CD14-positive monocyte (primary cell): Measurements from ENCODE around the gene ZNF365. TPM values are rescaled to one million over a fixed set of nuclear protein-coding genes. Genes with fewer than 3 reads are reported as not detected.

Experiments used
- DNase-seq, 3 donors: peaks; one replicate each; pipeline ENCODE4 v3.0.0-alpha.2; 2011 to 2022
- H2AFZ ChIP-seq: 2 replicates; pipeline ENCODE4 v1.6.0; 2012; ENCODE audit warnings: mild to moderate bottlenecking, low read depth, low read length, inconsistent platforms; ENCODE audit not compliant: insufficient read depth, poor library complexity, severe bottlenecking
- H3K27ac ChIP-seq, 2 donors: 1 replicate in 1 of 2; 2 replicates in 1 of 2; pipeline ENCODE4 v1.5.1; 2012 to 2013; ENCODE audit warnings: low read length in 2 of 2, control low read depth in 1 of 2, inconsistent platforms in 1 of 2, low read depth in 1 of 2, mild to moderate bottlenecking in 1 of 2
- H3K27me3 ChIP-seq, 2 donors: one replicate each; pipeline versions ENCODE4 v1.6.0 to v1.6.1; 2011 to 2013; ENCODE audit warnings: low read length in 2 of 2; ENCODE audit not compliant: control insufficient read depth in 2 of 2, insufficient read depth in 2 of 2
- H3K36me3 ChIP-seq, 2 donors: replicated peaks in 1 of 2; 1 replicate in 1 of 2; 2 replicates in 1 of 2; pipeline versions ENCODE4 v1.5.1 to v1.6.1; 2012 to 2013; ENCODE audit warnings: low read length in 2 of 2, control low read depth in 1 of 2, inconsistent platforms in 1 of 2, mild to moderate bottlenecking in 1 of 2; ENCODE audit not compliant: insufficient read depth in 2 of 2, control insufficient read depth in 1 of 2
- H3K4me1 ChIP-seq, 2 donors: 1 replicate in 1 of 2; 2 replicates in 1 of 2; pipeline versions ENCODE4 v1.5.1 to v1.6.1; 2012 to 2013; ENCODE audit warnings: low read length in 2 of 2, control low read depth in 1 of 2, inconsistent platforms in 1 of 2, mild to moderate bottlenecking in 1 of 2, moderate library complexity in 1 of 2; ENCODE audit not compliant: insufficient read depth in 2 of 2, control insufficient read depth in 1 of 2
- H3K4me2 ChIP-seq: replicated peaks from 2 replicates; pipeline ENCODE3; 2012; ENCODE audit warnings: low read length, moderate library complexity, mild to moderate bottlenecking; ENCODE audit not compliant: poor library complexity, severe bottlenecking; ENCODE audit errors: extremely low read depth
- H3K4me3 ChIP-seq, 3 experiments: fragments of 200-600 bp in 1 of 3; sonication (generic) in 1 of 3; replicated peaks in 1 of 3; 1 replicate in 2 of 3; 2 replicates in 1 of 3; pipeline ENCODE4 v1.5.1; 2011 to 2013; ENCODE audit warnings: low read length in 3 of 3, mild to moderate bottlenecking in 3 of 3, control low read depth in 2 of 3, low read depth in 2 of 3, inconsistent platforms in 1 of 3, moderate library complexity in 1 of 3
- H3K79me2 ChIP-seq: 2 replicates; pipeline ENCODE4 v1.6.0; 2012; ENCODE audit warnings: mild to moderate bottlenecking, control low read depth, inconsistent platforms, low read length, moderate library complexity; ENCODE audit not compliant: insufficient read depth
- H3K9ac ChIP-seq: 2 replicates; pipeline ENCODE4 v1.6.0; 2017; ENCODE audit warnings: low read length, mild to moderate bottlenecking; ENCODE audit not compliant: insufficient read depth, poor library complexity, severe bottlenecking
- H3K9me3 ChIP-seq, 2 donors: replicated peaks in 1 of 2; 1 replicate in 1 of 2; 2 replicates in 1 of 2; pipeline versions ENCODE4 v1.5.1 to v1.6.1; 2012 to 2013; ENCODE audit warnings: low read length in 2 of 2, control low read depth in 1 of 2; ENCODE audit not compliant: control insufficient read depth in 1 of 2, insufficient read depth in 1 of 2
- H4K20me1 ChIP-seq: 2 replicates; pipeline ENCODE4 v1.6.0; 2012; ENCODE audit warnings: mild to moderate bottlenecking, low read length, control low read depth, moderate library complexity; ENCODE audit not compliant: insufficient read depth
- H3K27ac Mint-ChIP-seq, 7 donors: one replicate each; pipeline ENCODE4 v1.8.0; 2020; ENCODE audit warnings: mild to moderate bottlenecking in 7 of 7, mixed read lengths in 7 of 7, moderate library complexity in 6 of 7, inconsistent platforms in 2 of 7
- H3K27me3 Mint-ChIP-seq, 3 donors: one replicate each; pipeline ENCODE4 v1.8.0; 2021 to 2022; ENCODE audit warnings: low read depth in 3 of 3, mild to moderate bottlenecking in 3 of 3, mixed read lengths in 3 of 3, moderate library complexity in 3 of 3, inconsistent platforms in 1 of 3
- H3K36me3 Mint-ChIP-seq, 2 donors: one replicate each; pipeline ENCODE4 v1.8.0; 2020; ENCODE audit warnings: mixed read lengths in 2 of 2, inconsistent platforms in 1 of 2, mild to moderate bottlenecking in 1 of 2
- H3K4me1 Mint-ChIP-seq: one replicate; pipeline ENCODE4 v1.8.0; 2020; ENCODE audit warnings: mild to moderate bottlenecking, mixed read lengths
- H3K4me3 Mint-ChIP-seq, 2 donors: one replicate each; pipeline ENCODE4 v1.8.0; 2020; ENCODE audit warnings: mild to moderate bottlenecking in 2 of 2, mixed read lengths in 2 of 2, moderate library complexity in 1 of 2
- H3K9me3 Mint-ChIP-seq, 7 donors: one replicate each; pipeline ENCODE4 v1.8.0; 2020 to 2022; ENCODE audit warnings: mixed read lengths in 7 of 7, mild to moderate bottlenecking in 6 of 7, moderate library complexity in 6 of 7, inconsistent platforms in 2 of 7
- WGBS: methylation state at CpG from one replicate; pipeline ENCODE4 v1.1.5; 2013; ENCODE audit warnings: missing lambda C conversion rate; ENCODE audit not compliant: insufficient coverage; 5-methylcytosine and 5-hydroxymethylcytosine counted together
- intact Hi-C, 2 donors: fragments of 100-400 bp; cut with micrococcal nuclease; formaldehyde crosslinking; loops; one replicate each; pipeline versions ENCODE4 v1.15.0 to v1.15.1; 2023
- polyA plus RNA-seq, 3 donors: library from polyadenylated mRNA; depleted of rRNA in 1 of 3; unstranded in 2 of 3; stranded (reverse) in 1 of 3; fragments of 300-500 nt in 2 of 3; fragments of >200 nt in 1 of 3; fragmentation: Illumina TruSeq in 2 of 3; gene quantifications; 1 replicate in 2 of 3; 2 replicates in 1 of 3; pipeline ENCODE4 v1.2.3, GENCODE V29; 2012 to 2021
- TF ChIP-seq, protein P1 (sequence below): fragments of 200-600 bp; IDR thresholded peaks from one replicate; pipeline ENCODE4 v1.8.0; 2022; ENCODE audit warnings: antibody characterized with exemption, mild to moderate bottlenecking

Gene ZNF365
- polyA plus RNA-seq, 3 donors, result not detected

DNA sequence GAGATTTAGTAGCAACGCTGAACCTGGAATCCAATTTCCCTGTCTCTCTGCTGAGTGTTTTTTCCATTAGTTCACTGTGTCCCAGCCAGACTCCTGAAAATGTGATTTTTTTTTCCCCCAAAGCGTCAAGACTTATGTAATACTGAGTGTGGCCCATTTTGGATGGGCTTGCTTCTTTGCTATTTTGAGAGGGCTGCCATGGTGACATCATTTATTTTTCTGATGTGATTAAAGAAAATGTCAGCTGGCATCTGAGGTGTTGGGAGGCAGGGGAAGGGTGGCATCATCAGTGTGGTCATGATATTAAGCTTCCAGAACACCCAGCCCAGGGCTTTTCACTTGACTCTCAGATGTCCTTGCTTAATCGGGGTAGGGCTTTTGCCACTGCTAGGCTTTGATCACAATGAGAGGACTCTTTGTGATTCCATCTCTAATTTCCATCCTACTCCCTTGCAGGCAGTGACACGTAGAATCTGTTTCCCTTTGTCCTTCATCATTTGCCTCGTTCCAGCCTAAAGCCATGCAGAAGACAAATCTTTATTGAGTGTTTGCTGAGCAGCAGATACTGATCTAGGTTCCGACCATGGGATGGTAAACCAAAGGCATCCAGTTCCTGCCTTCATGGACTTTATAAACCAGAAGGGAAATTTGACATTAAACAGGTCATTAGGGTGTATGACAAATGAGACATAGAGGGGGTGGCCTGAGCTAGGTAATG is 7.4 kb downstream of the ZNF365 start:
- Histone ChIP-seq H3K4me2 (no peak overlapping the region), H3K79me2 (no peaks in the 10 kb centered on the region), H3K36me3 (no peaks in the 10 kb centered on the region), H2AFZ (no peak overlapping the region), H3K4me1 (no peaks in the 10 kb centered on the region), H3K9me3 (no peaks in the 10 kb centered on the region), H3K4me3 (no peak overlapping the region), H3K27me3 (no peaks in the 10 kb centered on the region), H3K27ac (no peak overlapping the region), H3K9ac (no peak overlapping the region), H4K20me1 (no peaks in the 10 kb centered on the region)
- H3K9me3 Mint-ChIP-seq, result peaks cover 0 to 4% (median 0%) of the 10 kb centered on the region in 7 donors
- 100% methylated on average over 2 of the region's 6 CpGs for WGBS
- no peaks in the 10 kb centered on the region for H3K36me3 Mint-ChIP-seq
- no peak overlapping the region for H3K27ac Mint-ChIP-seq
- peaks cover 2 to 6% (median 6%) of the 10 kb centered on the region in 3 donors for H3K27me3 Mint-ChIP-seq
- intact Hi-C loops, result no loop called here
- TF ChIP-seq, protein P1, sequence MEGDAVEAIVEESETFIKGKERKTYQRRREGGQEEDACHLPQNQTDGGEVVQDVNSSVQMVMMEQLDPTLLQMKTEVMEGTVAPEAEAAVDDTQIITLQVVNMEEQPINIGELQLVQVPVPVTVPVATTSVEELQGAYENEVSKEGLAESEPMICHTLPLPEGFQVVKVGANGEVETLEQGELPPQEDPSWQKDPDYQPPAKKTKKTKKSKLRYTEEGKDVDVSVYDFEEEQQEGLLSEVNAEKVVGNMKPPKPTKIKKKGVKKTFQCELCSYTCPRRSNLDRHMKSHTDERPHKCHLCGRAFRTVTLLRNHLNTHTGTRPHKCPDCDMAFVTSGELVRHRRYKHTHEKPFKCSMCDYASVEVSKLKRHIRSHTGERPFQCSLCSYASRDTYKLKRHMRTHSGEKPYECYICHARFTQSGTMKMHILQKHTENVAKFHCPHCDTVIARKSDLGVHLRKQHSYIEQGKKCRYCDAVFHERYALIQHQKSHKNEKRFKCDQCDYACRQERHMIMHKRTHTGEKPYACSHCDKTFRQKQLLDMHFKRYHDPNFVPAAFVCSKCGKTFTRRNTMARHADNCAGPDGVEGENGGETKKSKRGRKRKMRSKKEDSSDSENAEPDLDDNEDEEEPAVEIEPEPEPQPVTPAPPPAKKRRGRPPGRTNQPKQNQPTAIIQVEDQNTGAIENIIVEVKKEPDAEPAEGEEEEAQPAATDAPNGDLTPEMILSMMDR, result no peak
- H3K4me3 Mint-ChIP-seq, result no peak overlapping the region
- H3K4me1 Mint-ChIP-seq, result peaks cover 5% of the 10 kb centered on the region
- no peak for DNase-seq

GRCh38 chr10:62382831-62383230 is 8.7 kb downstream of the ZNF365 start:
- intact Hi-C loops, result no loop called here
- TF ChIP-seq, protein P1, result no peak
- no peak overlapping the region for H3K4me3 Mint-ChIP-seq

More at GRCh38 chr10:62382831-62383230, 8.7 kb downstream of the ZNF365 start:
- Histone ChIP-seq H3K4me2 (no peak overlapping the region), H3K4me3 (no peak overlapping the region), H4K20me1 (no peaks in the 10 kb centered on the region), H3K79me2 (no peaks in the 10 kb centered on the region), H3K9me3 (no peaks in the 10 kb centered on the region), H3K9ac (no peak overlapping the region), H3K27me3 (no peaks in the 10 kb centered on the region), H3K4me1 (no peaks in the 10 kb centered on the region), H2AFZ (no peak overlapping the region), H3K27ac (no peak overlapping the region), H3K36me3 (no peaks in the 10 kb centered on the region)
- no peak overlapping the region for H3K27ac Mint-ChIP-seq
- H3K9me3 Mint-ChIP-seq, result peaks cover 0 to 4% (median under 1%) of the 10 kb centered on the region in 7 donors
- no peaks in the 10 kb centered on the region for H3K36me3 Mint-ChIP-seq
- no peak for DNase-seq
- 100% methylated on average over 1 of the region's 4 CpGs for WGBS
- peaks cover 5% of the 10 kb centered on the region for H3K4me1 Mint-ChIP-seq
- H3K27me3 Mint-ChIP-seq, result peaks cover 1 to 5% (median 3%) of the 10 kb centered on the region in 3 donors
